Measurements from ENCODE around the gene NR2F6.
A peak's percentile ranks its signal among the peaks of the same experiment; 100 is the strongest.

The NR2F6 gene

DNA sequence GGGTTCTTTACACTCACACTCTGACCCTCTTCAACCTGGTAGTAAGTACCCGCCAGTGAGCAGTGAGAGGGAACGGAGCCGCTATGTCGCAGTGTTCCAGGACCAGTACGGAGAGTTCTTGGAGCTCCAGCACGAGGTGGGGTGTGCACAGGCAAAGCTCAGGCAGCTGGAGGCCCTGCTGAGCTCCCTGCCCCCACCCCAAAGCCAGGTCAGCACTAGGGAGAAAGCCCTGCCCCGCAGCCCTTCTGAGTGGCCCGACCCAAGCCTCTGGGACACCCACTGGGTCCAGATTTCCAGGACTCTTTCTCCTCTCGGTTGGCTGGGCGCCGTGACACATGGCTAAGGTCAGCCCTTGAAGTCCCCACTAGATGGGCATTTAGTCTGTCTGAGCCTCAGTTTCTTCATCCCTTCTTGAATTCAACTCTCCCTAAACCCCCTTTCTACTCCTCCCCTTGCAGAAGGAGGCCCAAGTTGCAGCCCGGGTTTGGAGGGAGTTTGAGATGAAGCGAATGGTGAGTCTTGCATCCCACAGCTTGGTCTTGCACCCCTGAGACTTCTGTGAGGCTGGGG lies 17.8 kb downstream of the NR2F6 start:
- peaks cover 8 to 9% of the 10 kb centered on the region in 2 donors for H3K4me1 ChIP-seq (ENCODE audit: control insufficient read depth in 2 of 2, insufficient read depth in 2 of 2, low read length in 2 of 2)
- H3K4me3 ChIP-seq (ENCODE audit: low read length in 2 of 2) = no peak overlapping the region
- no peaks in the 10 kb centered on the region for H3K9me3 ChIP-seq (ENCODE audit: control insufficient read depth in 2 of 2, low read length in 2 of 2)
- no peaks in the 10 kb centered on the region for H3K27me3 ChIP-seq (ENCODE audit: control insufficient read depth in 2 of 2, insufficient read depth in 2 of 2, low read length in 2 of 2)
- H3K9ac ChIP-seq (ENCODE audit: low read depth in 1 of 2, low read length in 2 of 2) = no peak overlapping the region
- peaks cover 24 to 32% of the 10 kb centered on the region in 2 donors for H3K36me3 ChIP-seq (ENCODE audit: control insufficient read depth in 2 of 2, insufficient read depth in 2 of 2, low read length in 2 of 2)
- H3K27ac ChIP-seq (ENCODE audit: low read depth in 2 of 2, low read length in 2 of 2) = no peak overlapping the region

DNA sequence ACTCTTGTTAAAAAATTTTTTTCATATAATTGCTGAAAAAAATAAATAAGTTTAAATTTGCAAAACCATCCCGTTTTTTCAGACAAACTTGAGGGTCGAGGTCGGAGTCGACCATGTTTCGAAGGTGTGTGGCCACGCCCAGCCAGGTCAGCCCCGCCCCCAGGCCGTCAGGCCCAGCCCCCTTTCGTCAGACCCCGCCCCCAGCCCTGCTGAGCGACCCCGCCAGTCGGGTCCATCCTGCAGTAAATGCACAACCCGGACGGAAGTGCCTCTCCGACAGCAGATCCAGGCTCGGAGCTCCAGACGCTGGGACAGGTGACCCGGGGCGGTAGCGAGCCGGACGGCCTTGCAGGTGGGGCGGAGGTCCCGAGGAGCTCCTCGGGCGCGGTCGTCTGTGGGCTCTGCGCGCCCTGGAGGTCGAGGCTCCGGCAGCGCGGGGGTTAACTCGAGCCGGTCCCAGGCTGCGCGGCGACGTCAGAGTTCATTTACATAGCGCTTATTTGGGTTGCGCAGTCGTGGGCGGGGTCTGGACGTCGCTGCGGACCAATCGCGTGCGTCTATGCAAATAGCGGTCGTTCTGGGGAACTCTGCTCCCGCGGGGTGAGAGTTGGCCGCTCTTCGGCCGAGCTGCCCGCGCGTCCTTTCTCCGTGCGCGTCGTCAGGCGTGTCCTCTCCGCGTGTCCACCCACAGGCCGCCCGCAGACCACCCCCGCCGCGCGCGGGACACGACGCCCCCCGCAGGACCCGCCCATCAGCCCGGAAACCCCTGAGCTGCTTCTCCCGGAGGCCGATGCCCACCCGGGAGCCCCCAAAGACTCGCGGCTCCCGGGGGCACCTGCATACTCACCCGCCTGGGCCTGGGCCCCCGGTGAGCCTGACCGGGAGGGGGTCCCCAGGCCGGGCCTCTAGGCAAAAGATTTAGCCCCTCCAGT lies 19.5 kb downstream of the NR2F6 start, which contains the start of gene OCEL1:
TSS of gene OCEL1 (plus strand) at position 225 of the 932 bp plus-strand sequence. CDS start at position 247, 22 bp downstream.
- H3K9me3 ChIP-seq (ENCODE audit: control insufficient read depth in 2 of 2, low read length in 2 of 2) = no peaks in the 10 kb centered on the region
- no peaks in the 10 kb centered on the region for H3K27me3 ChIP-seq (ENCODE audit: control insufficient read depth in 2 of 2, insufficient read depth in 2 of 2, low read length in 2 of 2)
- H3K4me1 ChIP-seq (ENCODE audit: control insufficient read depth in 2 of 2, insufficient read depth in 2 of 2, low read length in 2 of 2) = peaks cover 8 to 9% of the 10 kb centered on the region in 2 donors
- peak within 1 kb of the TSS; percentile 71 to 85 for H3K9ac ChIP-seq (ENCODE audit: low read depth in 1 of 2, low read length in 2 of 2)
- peak within 1 kb of the TSS; percentile 92 to 99 for H3K27ac ChIP-seq (ENCODE audit: low read depth in 2 of 2, low read length in 2 of 2)
- peaks cover 11 to 20% of the 10 kb centered on the region in 2 donors for H3K36me3 ChIP-seq (ENCODE audit: control insufficient read depth in 2 of 2, insufficient read depth in 2 of 2, low read length in 2 of 2)
- H3K4me3 ChIP-seq (ENCODE audit: low read length in 2 of 2) = peak within 1 kb of the TSS; percentile 85 to 88

GRCh38 chr19:17225053-17225452 lies 20.7 kb downstream of the NR2F6 start:
- H3K4me1 ChIP-seq (ENCODE audit: control insufficient read depth in 2 of 2, insufficient read depth in 2 of 2, low read length in 2 of 2) = peaks cover 8 to 13% of the 10 kb centered on the region in 2 donors
- H3K36me3 ChIP-seq (ENCODE audit: control insufficient read depth in 2 of 2, insufficient read depth in 2 of 2, low read length in 2 of 2) = peaks cover 6 to 11% of the 10 kb centered on the region in 2 donors
- no peak overlapping the region for H3K27ac ChIP-seq (ENCODE audit: low read depth in 2 of 2, low read length in 2 of 2)
- peak overlapping the region in 1 of 2 donors; percentile 88 for H3K4me3 ChIP-seq (ENCODE audit: low read length in 2 of 2)
- no peak overlapping the region for H3K9ac ChIP-seq (ENCODE audit: low read depth in 1 of 2, low read length in 2 of 2)
- no peaks in the 10 kb centered on the region for H3K9me3 ChIP-seq (ENCODE audit: control insufficient read depth in 2 of 2, low read length in 2 of 2)
- H3K27me3 ChIP-seq (ENCODE audit: control insufficient read depth in 2 of 2, insufficient read depth in 2 of 2, low read length in 2 of 2) = no peaks in the 10 kb centered on the region

DNA sequence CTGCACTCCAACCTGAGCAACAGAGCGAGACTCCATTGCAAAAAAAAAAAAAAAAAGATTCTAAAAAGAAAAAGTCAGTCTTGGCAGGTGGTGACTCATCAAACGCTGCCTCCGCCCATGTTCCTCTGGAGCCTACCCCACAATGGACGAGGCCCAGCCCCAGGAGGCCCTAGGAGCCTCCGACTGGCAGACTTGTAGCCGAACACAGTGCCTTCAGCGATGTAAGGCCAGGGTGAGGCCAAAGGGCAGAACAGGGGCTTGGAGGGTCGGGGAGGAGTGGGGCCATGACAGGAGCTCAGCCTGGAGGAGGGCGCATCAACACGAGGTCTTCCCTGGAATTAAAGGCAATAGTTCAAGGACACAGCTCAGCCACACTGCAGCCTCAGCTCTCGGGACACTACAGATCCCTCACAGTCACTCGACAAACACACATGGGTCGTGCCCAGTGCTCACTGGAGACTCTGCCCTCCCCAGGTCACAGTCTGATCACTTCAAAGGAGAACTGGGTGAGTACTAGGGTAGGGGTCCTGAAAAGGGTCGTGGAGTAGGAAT lies 25.4 kb downstream of the NR2F6 start:
- H3K27me3 ChIP-seq (ENCODE audit: control insufficient read depth in 2 of 2, insufficient read depth in 2 of 2, low read length in 2 of 2) = no peaks in the 10 kb centered on the region
- H3K9me3 ChIP-seq (ENCODE audit: control insufficient read depth in 2 of 2, low read length in 2 of 2) = no peaks in the 10 kb centered on the region
- no peak overlapping the region for H3K9ac ChIP-seq (ENCODE audit: low read depth in 1 of 2, low read length in 2 of 2)
- H3K4me1 ChIP-seq (ENCODE audit: control insufficient read depth in 2 of 2, insufficient read depth in 2 of 2, low read length in 2 of 2) = peaks cover 7 to 8% of the 10 kb centered on the region in 2 donors
- peaks cover 6 to 17% of the 10 kb centered on the region in 2 donors for H3K36me3 ChIP-seq (ENCODE audit: control insufficient read depth in 2 of 2, insufficient read depth in 2 of 2, low read length in 2 of 2)
- H3K4me3 ChIP-seq (ENCODE audit: low read length in 2 of 2) = no peak overlapping the region
- H3K27ac ChIP-seq (ENCODE audit: low read depth in 2 of 2, low read length in 2 of 2) = no peak overlapping the region

DNA sequence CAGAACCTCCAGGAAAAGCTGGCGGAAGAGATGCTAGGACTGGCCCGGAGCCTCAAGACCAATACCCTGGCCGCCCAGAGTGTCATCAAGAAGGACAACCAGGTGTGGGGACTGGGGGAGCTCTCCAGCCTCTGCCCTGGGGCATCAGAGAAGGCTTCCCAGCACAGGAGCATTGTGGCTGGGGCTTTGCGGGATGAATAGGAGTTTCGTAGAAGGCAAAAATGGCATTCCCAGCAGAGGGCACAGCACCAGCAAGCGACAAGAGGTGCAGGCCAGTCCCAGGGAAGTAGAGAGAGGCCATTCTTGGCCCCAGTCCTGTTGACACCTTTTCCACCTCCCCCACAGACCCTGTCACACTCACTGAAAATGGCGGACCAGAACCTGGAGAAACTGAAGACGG lies 26.4 kb downstream of the NR2F6 start:
- Histone ChIP-seq H3K27ac (ENCODE audit: low read depth in 2 of 2, low read length in 2 of 2) (no peak overlapping the region), H3K9me3 (ENCODE audit: control insufficient read depth in 2 of 2, low read length in 2 of 2) (no peaks in the 10 kb centered on the region)

DNA sequence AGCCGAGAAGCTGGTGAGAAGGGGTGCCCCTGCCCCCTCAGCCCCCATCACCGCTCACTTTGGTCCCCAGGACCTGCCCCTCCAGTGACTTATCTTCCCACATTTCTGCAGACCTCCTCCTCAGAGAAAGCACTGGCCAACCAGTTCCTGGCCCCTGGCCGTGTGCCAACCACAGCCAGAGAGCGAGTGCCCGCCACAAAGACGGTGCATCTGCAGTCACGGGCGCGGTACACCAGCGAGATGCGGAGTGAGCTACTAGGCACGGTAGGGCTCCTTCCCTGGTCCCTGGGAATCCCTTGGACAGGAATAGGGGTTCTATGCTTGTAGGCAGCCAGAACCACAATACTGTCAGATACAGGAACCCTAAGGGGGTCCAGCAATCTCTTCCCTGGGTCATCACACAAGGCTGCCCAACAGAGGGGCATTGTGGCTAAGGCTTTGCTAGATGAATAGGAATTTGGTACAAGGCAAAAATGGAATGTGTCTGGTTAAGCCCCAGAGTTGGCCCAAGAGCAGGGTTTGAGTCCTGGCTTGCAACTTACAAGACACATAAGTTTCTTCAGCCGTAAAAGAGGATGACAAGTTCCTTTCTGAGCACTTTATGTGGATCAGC lies 29.6 kb downstream of the NR2F6 start:
- H3K9ac ChIP-seq (ENCODE audit: low read depth in 1 of 2, low read length in 2 of 2) = no peak overlapping the region
- H3K4me3 ChIP-seq (ENCODE audit: low read length in 2 of 2) = peak overlapping the region in 1 of 2 donors; percentile 82
- no peaks in the 10 kb centered on the region for H3K9me3 ChIP-seq (ENCODE audit: control insufficient read depth in 2 of 2, low read length in 2 of 2)
- no peak overlapping the region for H3K27ac ChIP-seq (ENCODE audit: low read depth in 2 of 2, low read length in 2 of 2)
- peaks cover 13 to 14% of the 10 kb centered on the region in 2 donors for H3K4me1 ChIP-seq (ENCODE audit: control insufficient read depth in 2 of 2, insufficient read depth in 2 of 2, low read length in 2 of 2)
- no peaks in the 10 kb centered on the region for H3K27me3 ChIP-seq (ENCODE audit: control insufficient read depth in 2 of 2, insufficient read depth in 2 of 2, low read length in 2 of 2)
- peaks cover 12 to 29% of the 10 kb centered on the region in 2 donors for H3K36me3 ChIP-seq (ENCODE audit: control insufficient read depth in 2 of 2, insufficient read depth in 2 of 2, low read length in 2 of 2)

More for the DNA sequence above, 26.4 kb downstream of the NR2F6 start:
- H3K36me3 ChIP-seq (ENCODE audit: control insufficient read depth in 2 of 2, insufficient read depth in 2 of 2, low read length in 2 of 2) = peaks cover 6 to 17% of the 10 kb centered on the region in 2 donors
- H3K4me3 ChIP-seq (ENCODE audit: low read length in 2 of 2) = no peak overlapping the region
- H3K9ac ChIP-seq (ENCODE audit: low read depth in 1 of 2, low read length in 2 of 2) = no peak overlapping the region
- H3K27me3 ChIP-seq (ENCODE audit: control insufficient read depth in 2 of 2, insufficient read depth in 2 of 2, low read length in 2 of 2) = no peaks in the 10 kb centered on the region
- peaks cover 13 to 14% of the 10 kb centered on the region in 2 donors for H3K4me1 ChIP-seq (ENCODE audit: control insufficient read depth in 2 of 2, insufficient read depth in 2 of 2, low read length in 2 of 2)

GRCh38 chr19:17215127-17215971 lies 30.4 kb downstream of the NR2F6 start, which contains the start of gene USE1:
Gene USE1, plus strand, starts transcription at chr19:17215357. Its CDS starts 49 bp downstream, at chr19:17215406.
- H3K4me3 ChIP-seq (ENCODE audit: low read length in 2 of 2) = peak within 1 kb of the TSS; percentile 82 to 95
- H3K36me3 ChIP-seq (ENCODE audit: control insufficient read depth in 2 of 2, insufficient read depth in 2 of 2, low read length in 2 of 2) = peaks cover 15 to 33% of the 10 kb centered on the region in 2 donors
- peak within 1 kb of the TSS; percentile 89 to 92 for H3K27ac ChIP-seq (ENCODE audit: low read depth in 2 of 2, low read length in 2 of 2)
- H3K9ac ChIP-seq (ENCODE audit: low read depth in 1 of 2, low read length in 2 of 2) = peak within 1 kb of the TSS; percentile 84 to 88
- H3K9me3 ChIP-seq (ENCODE audit: control insufficient read depth in 2 of 2, low read length in 2 of 2) = no peaks in the 10 kb centered on the region
- peaks cover 11 to 13% of the 10 kb centered on the region in 2 donors for H3K4me1 ChIP-seq (ENCODE audit: control insufficient read depth in 2 of 2, insufficient read depth in 2 of 2, low read length in 2 of 2)
- H3K27me3 ChIP-seq (ENCODE audit: control insufficient read depth in 2 of 2, insufficient read depth in 2 of 2, low read length in 2 of 2) = no peaks in the 10 kb centered on the region

DNA sequence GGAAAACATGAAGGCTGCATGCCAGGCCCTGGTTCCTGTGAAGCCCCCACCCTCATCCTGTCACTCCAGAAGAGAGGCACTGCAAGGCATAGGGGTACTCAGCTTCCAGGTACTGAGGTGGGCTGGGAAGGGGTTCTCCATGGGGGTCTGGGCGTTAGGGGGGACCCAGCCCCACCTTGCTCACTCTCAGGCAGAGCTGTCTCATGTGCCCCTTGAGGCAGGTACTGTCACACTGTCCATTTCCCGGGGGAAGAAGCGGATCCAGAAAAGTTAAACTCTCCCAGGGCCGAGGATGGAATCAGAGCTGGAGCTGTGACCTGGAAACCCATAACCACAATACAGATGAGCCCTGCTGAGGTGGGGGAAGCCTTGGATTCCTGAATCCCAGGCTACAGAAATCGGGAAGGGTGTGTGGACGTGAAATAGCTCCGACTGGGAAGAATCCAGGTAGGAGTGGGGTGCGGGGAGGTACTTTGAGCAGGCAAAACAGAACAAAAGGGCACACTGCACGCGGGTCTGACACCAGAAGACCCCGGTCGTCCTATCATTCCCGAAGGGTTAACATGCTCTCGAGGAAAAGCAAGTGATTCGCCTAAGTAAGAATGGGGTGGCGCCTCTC lies 31.1 kb downstream of the NR2F6 start:
- Histone ChIP-seq H3K4me3 (ENCODE audit: low read length in 2 of 2) (peak overlapping the region; percentile 82 to 95), H3K36me3 (ENCODE audit: control insufficient read depth in 2 of 2, insufficient read depth in 2 of 2, low read length in 2 of 2) (peaks cover 17 to 40% of the 10 kb centered on the region in 2 donors), H3K9ac (ENCODE audit: low read depth in 1 of 2, low read length in 2 of 2) (peak overlapping the region; percentile 84 to 88), H3K27ac (ENCODE audit: low read depth in 2 of 2, low read length in 2 of 2) (peak overlapping the region; percentile 89 to 92), H3K4me1 (ENCODE audit: control insufficient read depth in 2 of 2, insufficient read depth in 2 of 2, low read length in 2 of 2) (peaks cover 8 to 15% of the 10 kb centered on the region in 2 donors), H3K9me3 (ENCODE audit: control insufficient read depth in 2 of 2, low read length in 2 of 2) (no peaks in the 10 kb centered on the region), H3K27me3 (ENCODE audit: control insufficient read depth in 2 of 2, insufficient read depth in 2 of 2, low read length in 2 of 2) (no peaks in the 10 kb centered on the region)

GRCh38 chr19:17213334-17213733 lies 32.4 kb downstream of the NR2F6 start:
- H3K36me3 ChIP-seq (ENCODE audit: control insufficient read depth in 2 of 2, insufficient read depth in 2 of 2, low read length in 2 of 2) = peaks cover 29 to 47% of the 10 kb centered on the region in 2 donors

More at GRCh38 chr19:17213334-17213733, 32.4 kb downstream of the NR2F6 start:
- Histone ChIP-seq H3K9ac (ENCODE audit: low read depth in 1 of 2, low read length in 2 of 2) (no peak overlapping the region), H3K27me3 (ENCODE audit: control insufficient read depth in 2 of 2, insufficient read depth in 2 of 2, low read length in 2 of 2) (no peaks in the 10 kb centered on the region), H3K4me3 (ENCODE audit: low read length in 2 of 2) (no peak overlapping the region), H3K27ac (ENCODE audit: low read depth in 2 of 2, low read length in 2 of 2) (no peak overlapping the region), H3K9me3 (ENCODE audit: control insufficient read depth in 2 of 2, low read length in 2 of 2) (no peaks in the 10 kb centered on the region), H3K4me1 (ENCODE audit: control insufficient read depth in 2 of 2, insufficient read depth in 2 of 2, low read length in 2 of 2) (peaks cover 8 to 15% of the 10 kb centered on the region in 2 donors)
